Measurements from ENCODE around the gene GBP2.

The GBP2 gene

GRCh38 chr1:89104687-89105086 lies 21.2 kb downstream of the GBP2 start:
- in situ Hi-C loops (cut with HindIII; ENCODE audit: low sequenced_read_pairs): no loop called here
- TF ChIP-seq CTCF (IDR thresholded peaks at IDR 0.05; ENCODE audit: low read depth, low read length): no peak
- no peak overlapping the region for H3K4me3 ChIP-seq (ENCODE audit: low read depth, low read length)
- no peak for DNase-seq (ENCODE audit: low read depth, low spot score)

- no peak overlapping the region for H3K4me3 ChIP-seq (ENCODE audit: low read depth, low read length)
- TF ChIP-seq CTCF (IDR thresholded peaks at IDR 0.05; ENCODE audit: low read depth, low read length): no peak
- DNase-seq (ENCODE audit: low read depth, low spot score): no peak
- in situ Hi-C loops (cut with HindIII; ENCODE audit: low sequenced_read_pairs): no loop called here
Measured at GRCh38 chr1:89104147-89104546, 21.8 kb downstream of the GBP2 start.

GRCh38 chr1:89102021-89102420 lies 23.9 kb downstream of the GBP2 start:
- DNase-seq (ENCODE audit: low read depth, low spot score): no peak
- no peak overlapping the region for H3K4me3 ChIP-seq (ENCODE audit: low read depth, low read length)
- in situ Hi-C loops (cut with HindIII; ENCODE audit: low sequenced_read_pairs): no loop called here
- TF ChIP-seq CTCF (IDR thresholded peaks at IDR 0.05; ENCODE audit: low read depth, low read length): no peak

- TF ChIP-seq CTCF (IDR thresholded peaks at IDR 0.05; ENCODE audit: low read depth, low read length): no peak
- DNase-seq (ENCODE audit: low read depth, low spot score): no peak
- in situ Hi-C loops (cut with HindIII; ENCODE audit: low sequenced_read_pairs): no loop called here
- no peak overlapping the region for H3K4me3 ChIP-seq (ENCODE audit: low read depth, low read length)
Measured at GRCh38 chr1:89100412-89100811, 25.5 kb downstream of the GBP2 start.

- no peak overlapping the region for H3K4me3 ChIP-seq (ENCODE audit: low read depth, low read length)
- DNase-seq (ENCODE audit: low read depth, low spot score): no peak
- in situ Hi-C loops (cut with HindIII; ENCODE audit: low sequenced_read_pairs): no loop called here
- TF ChIP-seq CTCF (IDR thresholded peaks at IDR 0.05; ENCODE audit: low read depth, low read length): no peak
Measured at GRCh38 chr1:89098857-89099256, 27.1 kb downstream of the GBP2 start.

- no peak for DNase-seq (ENCODE audit: low read depth, low spot score)
- no peak overlapping the region for H3K4me3 ChIP-seq (ENCODE audit: low read depth, low read length)
- in situ Hi-C loops (cut with HindIII; ENCODE audit: low sequenced_read_pairs): no loop called here
- TF ChIP-seq CTCF (IDR thresholded peaks at IDR 0.05; ENCODE audit: low read depth, low read length): no peak
Measured at GRCh38 chr1:89095737-89096136, 30.2 kb downstream of the GBP2 start.

GRCh38 chr1:89089962-89090361 lies 36.0 kb downstream of the GBP2 start:
- no peak for TF ChIP-seq CTCF (IDR thresholded peaks at IDR 0.05; ENCODE audit: low read depth, low read length)
- H3K4me3 ChIP-seq (ENCODE audit: low read depth, low read length): no peak overlapping the region
- no peak for DNase-seq (ENCODE audit: low read depth, low spot score)
- in situ Hi-C loops (cut with HindIII; ENCODE audit: low sequenced_read_pairs): no loop called here

Data from astrocyte of the spinal cord (primary cell).